SU-DHL-6 (cell line): ENCODE data around the gene FRAT2.

Experiments
- CTCF ChIP-seq: fragments of 200-600 bp; sonication (generic); IDR thresholded peaks from one replicate; pipeline ENCODE4 v1.5.1; 2017; ENCODE audit warnings: antibody characterized with exemption, mild to moderate bottlenecking, low read length, moderate library complexity; ENCODE audit not compliant: insufficient read depth, poor library complexity, severe bottlenecking
- EZH2phosphoT487 ChIP-seq: fragments of 200-600 bp; sonication (generic), shearing (Covaris generic); conservative IDR thresholded peaks from 2 replicates; pipeline ENCODE4 v1.6.1; 2018; ENCODE audit warnings: mild to moderate bottlenecking, antibody characterized with exemption, low read length, moderate library complexity, mixed read lengths

DNA sequence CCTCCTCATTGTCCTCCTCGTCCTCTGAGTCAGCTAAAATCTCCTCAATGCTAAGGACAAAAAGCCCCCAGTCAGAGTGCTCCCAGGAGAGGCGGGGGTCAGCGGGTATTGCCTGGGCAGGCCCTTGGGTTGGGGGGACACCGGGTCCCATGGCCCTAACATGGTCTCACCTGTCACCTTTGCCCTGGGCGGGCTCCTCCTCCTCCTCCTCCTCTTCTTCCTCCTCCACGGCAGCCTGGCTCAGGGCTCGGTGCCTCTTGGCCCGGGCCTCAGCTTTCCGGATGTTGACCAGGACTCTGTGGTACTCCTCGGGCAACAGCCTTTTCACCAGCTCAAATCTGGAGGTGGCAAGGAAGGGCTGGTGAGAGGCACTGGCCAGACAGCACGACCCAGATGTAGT lies 32.0 kb upstream of the FRAT2 start:
- no peak for TF ChIP-seq CTCF
- no peak for TF ChIP-seq EZH2phosphoT487
